Type B pancreatic cell (in vitro differentiated cells): Measurements from ENCODE around the gene XPR1. TPM values are rescaled to one million over a fixed set of nuclear protein-coding genes. Genes with fewer than 3 reads are reported as not detected.

ENCODE experiments used
- DNase-seq: peaks from one replicate; pipeline ENCODE4 v3.0.0; 2021; ENCODE audit warnings: mixed read lengths; ENCODE audit not compliant: unreplicated experiment; ENCODE audit errors: extremely low spot score
- H3K27ac Mint-ChIP-seq: 2 replicates; pipeline ENCODE4 v1.8.0; 2021; ENCODE audit warnings: mild to moderate bottlenecking, mixed read lengths
- H3K27me3 Mint-ChIP-seq: 2 replicates; pipeline ENCODE4 v1.8.0; 2021; ENCODE audit warnings: mixed read lengths
- H3K36me3 Mint-ChIP-seq: 2 replicates; pipeline ENCODE4 v1.8.0; 2021; ENCODE audit warnings: mixed read lengths
- H3K4me1 Mint-ChIP-seq: one replicate; pipeline ENCODE4 v1.8.0; 2021; ENCODE audit warnings: mixed read lengths; ENCODE audit not compliant: unreplicated experiment
- H3K4me3 Mint-ChIP-seq: 2 replicates; pipeline ENCODE4 v1.8.0; 2021; ENCODE audit warnings: mild to moderate bottlenecking, mixed read lengths
- H3K9me3 Mint-ChIP-seq: 2 replicates; pipeline ENCODE4 v1.8.0; 2021; ENCODE audit warnings: mixed read lengths
- total RNA-seq: library from RNA; stranded (reverse); gene quantifications from 2 replicates; pipeline ENCODE4 v1.2.1, GENCODE V29; 2021; ENCODE audit warnings: low replicate concordance
- TF ChIP-seq, protein P1 (sequence below): fragments of 200-600 bp; sonication (generic); conservative IDR thresholded peaks from 2 replicates; pipeline ENCODE4 v1.5.0; 2021; ENCODE audit warnings: antibody characterized with exemption, mild to moderate bottlenecking

XPR1 gene
- total RNA-seq, 1 donor from 2014 or later = 48.5 TPM

DNA sequence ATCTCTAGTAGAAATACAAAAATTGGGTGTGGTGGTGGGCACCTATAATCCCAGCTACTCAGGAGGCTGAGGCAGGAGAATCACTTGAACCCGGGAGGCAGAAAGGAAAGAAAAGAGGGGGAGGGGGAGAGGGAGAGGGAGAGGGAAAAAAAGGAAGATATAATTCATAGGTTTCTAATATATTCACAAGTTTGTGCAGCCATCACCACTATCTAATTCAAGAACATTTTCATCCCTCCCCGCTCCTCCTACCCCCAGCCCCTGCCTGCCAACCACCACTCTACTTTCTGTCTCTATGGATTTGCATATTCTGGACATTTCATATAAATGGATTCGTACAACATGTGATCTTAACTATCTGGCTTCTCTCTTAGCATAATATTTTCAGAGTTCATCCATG lies 147.8 kb downstream of the XPR1 start:
- Mint-ChIP-seq H3K36me3 (no peaks in the 10 kb centered on the region), H3K27ac (no peak overlapping the region), H3K4me1 (peaks cover 5% of the 10 kb centered on the region), H3K4me3 (no peak overlapping the region), H3K27me3 (no peaks in the 10 kb centered on the region), H3K9me3 (no peaks in the 10 kb centered on the region)
- no peak for DNase-seq
- TF ChIP-seq, protein P1, sequence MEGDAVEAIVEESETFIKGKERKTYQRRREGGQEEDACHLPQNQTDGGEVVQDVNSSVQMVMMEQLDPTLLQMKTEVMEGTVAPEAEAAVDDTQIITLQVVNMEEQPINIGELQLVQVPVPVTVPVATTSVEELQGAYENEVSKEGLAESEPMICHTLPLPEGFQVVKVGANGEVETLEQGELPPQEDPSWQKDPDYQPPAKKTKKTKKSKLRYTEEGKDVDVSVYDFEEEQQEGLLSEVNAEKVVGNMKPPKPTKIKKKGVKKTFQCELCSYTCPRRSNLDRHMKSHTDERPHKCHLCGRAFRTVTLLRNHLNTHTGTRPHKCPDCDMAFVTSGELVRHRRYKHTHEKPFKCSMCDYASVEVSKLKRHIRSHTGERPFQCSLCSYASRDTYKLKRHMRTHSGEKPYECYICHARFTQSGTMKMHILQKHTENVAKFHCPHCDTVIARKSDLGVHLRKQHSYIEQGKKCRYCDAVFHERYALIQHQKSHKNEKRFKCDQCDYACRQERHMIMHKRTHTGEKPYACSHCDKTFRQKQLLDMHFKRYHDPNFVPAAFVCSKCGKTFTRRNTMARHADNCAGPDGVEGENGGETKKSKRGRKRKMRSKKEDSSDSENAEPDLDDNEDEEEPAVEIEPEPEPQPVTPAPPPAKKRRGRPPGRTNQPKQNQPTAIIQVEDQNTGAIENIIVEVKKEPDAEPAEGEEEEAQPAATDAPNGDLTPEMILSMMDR = no peak

DNA sequence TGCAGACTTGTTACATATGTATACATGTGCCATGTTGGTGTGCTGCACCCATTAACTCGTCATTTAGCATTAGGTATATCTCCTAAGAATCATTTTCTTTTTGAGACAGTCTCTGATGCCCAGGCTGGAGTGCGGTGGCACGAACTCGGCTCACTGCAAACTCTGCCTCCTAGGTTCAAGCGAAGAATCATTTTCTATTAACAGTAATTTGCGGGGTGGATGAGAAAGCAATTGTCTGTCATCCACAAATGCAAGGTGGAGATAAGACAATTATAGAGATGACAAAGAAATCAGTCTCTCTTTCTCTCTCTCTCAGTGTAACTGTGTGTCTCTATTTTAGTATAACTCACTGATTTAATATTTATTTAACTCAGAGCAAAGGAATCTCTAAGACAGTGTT lies 149.9 kb downstream of the XPR1 start:
- Mint-ChIP-seq H3K27me3 (no peaks in the 10 kb centered on the region), H3K27ac (no peak overlapping the region), H3K9me3 (no peaks in the 10 kb centered on the region), H3K36me3 (no peaks in the 10 kb centered on the region), H3K4me3 (no peak overlapping the region), H3K4me1 (peaks cover 5% of the 10 kb centered on the region)
- no peak for DNase-seq
- TF ChIP-seq, protein P1 = no peak

DNA sequence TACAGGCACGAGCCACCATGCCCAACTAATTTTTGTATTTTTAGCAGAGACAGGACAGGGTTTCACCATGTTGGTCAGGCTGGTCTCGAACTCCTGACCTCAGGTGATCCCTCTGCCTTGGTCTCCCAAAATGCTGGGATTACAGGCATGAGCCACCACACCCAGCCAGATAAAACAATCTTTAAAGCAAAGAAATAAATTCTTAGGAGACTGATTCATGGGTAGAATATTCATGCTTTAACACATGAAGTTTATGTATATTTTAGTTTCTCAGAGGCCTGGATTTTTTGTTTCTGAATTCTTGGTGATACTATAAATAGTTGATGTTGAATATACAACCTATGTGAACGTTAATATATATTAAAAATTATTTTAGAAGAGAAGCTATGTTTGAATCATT lies 153.5 kb downstream of the XPR1 start:
- Mint-ChIP-seq H3K27ac (no peak overlapping the region), H3K4me3 (no peak overlapping the region), H3K27me3 (no peaks in the 10 kb centered on the region), H3K36me3 (peaks cover 13% of the 10 kb centered on the region), H3K4me1 (no peaks in the 10 kb centered on the region), H3K9me3 (no peaks in the 10 kb centered on the region)
- TF ChIP-seq, protein P1 = no peak
- DNase-seq = no peak

DNA sequence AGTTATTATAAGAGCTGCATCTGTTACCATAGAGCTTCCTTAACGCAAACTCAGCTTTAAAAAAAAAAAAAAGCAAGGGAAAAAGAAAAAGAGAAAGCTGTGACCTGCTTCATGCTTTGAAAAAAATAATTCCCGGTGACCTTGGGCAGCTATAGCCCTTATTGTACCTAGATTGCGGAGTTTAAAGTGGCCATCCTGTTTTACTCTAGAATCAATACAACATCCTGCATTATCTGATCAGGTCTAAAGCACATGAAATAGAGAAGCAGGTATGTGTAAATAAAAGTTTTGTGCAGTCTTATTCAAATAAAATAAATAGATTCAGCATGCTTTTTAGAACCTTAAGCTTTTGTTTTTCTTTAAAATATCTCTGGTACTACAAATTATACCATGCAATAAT lies 154.1 kb downstream of the XPR1 start:
- Mint-ChIP-seq H3K27ac (no peak overlapping the region), H3K4me1 (no peaks in the 10 kb centered on the region), H3K9me3 (no peaks in the 10 kb centered on the region), H3K36me3 (peaks cover 13% of the 10 kb centered on the region), H3K4me3 (no peak overlapping the region), H3K27me3 (no peaks in the 10 kb centered on the region)
- TF ChIP-seq, protein P1 = no peak
- DNase-seq = no peak

DNA sequence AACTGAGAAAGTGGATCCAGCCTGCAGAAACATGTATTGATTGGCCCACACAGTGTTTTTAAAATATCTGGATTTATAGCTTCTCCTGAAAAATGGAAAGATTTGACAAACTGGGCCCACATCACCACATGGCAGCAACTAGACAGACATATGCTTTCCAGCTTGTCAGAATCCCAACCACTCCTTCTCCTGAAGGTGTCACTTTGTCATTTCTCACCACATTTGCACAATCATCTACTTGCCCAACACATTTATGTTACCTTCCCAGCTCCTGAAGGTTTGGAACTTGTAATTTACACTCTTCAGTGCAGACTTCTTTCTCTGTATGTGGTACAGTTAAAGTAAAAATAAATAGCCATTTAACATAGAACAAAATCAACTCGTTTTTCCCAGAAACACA lies 154.8 kb downstream of the XPR1 start:
- H3K27me3 Mint-ChIP-seq = no peaks in the 10 kb centered on the region
- DNase-seq = no peak
- TF ChIP-seq, protein P1 = no peak
- H3K9me3 Mint-ChIP-seq = no peaks in the 10 kb centered on the region
- H3K4me3 Mint-ChIP-seq = no peak overlapping the region
- no peaks in the 10 kb centered on the region for H3K4me1 Mint-ChIP-seq
- no peak overlapping the region for H3K27ac Mint-ChIP-seq
- H3K36me3 Mint-ChIP-seq = peaks cover 13% of the 10 kb centered on the region
